ENCODE data around the gene LIPH.

LIPH gene

DNA sequence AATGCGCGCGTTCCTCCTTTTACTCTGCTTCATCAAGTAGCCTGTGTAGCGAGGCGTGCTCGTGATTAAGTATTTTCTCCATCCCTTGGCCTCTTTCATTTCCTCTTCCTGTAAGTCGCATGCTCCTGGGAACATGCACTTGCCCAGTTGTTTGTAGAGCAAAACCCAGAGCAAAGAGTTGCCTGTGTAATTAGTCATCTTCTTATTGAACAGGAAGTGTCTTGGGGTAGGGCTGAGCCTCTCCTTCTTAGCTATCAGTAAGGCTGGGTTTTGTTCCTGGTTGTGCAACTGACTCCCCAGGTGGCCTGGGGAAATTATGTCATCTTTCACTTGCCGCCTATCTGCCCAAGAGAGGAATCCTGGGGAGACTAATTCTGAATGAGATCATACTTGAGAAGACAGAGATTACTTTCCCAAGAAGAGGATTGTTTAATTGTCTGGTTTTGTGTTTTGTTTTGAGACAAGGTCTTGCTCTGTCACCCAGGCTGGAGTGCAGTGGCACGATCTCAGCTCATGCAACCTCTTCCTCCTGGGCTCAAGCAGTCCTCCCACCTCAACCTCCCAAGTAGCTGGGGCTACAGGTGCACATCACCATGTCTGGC, 14.9 kb downstream of the LIPH start:
- H2AFZ ChIP-seq (ENCODE audit: low read depth, low read length), result peak overlapping the region; percentile 72

DNA sequence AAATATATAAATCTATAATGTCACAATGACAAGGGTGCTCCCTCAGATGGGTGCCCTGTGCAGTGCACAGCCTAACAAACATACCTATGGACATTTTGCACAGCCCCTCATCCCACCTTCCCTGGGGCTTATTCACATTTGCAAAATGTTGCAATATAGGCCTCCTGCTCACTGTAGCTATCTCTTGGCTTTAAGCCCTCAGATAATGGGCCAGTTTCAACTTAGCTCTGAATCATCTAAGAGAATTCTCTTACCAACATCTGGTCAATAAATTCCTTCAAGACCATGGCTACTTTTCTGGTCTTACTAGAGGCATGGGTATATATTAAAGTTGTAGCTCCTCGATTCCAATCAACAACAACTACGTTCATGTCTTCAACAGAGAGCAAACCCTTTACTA, 17.9 kb downstream of the LIPH start:
- H3K9ac ChIP-seq (ENCODE audit: low read depth, low read length), result no peak overlapping the region

More for the DNA sequence above, 14.9 kb downstream of the LIPH start:
- no peaks in the 10 kb centered on the region for H3K27me3 ChIP-seq (ENCODE audit: insufficient read depth, low read length, poor library complexity)
- no peak overlapping the region for H3K27ac ChIP-seq (ENCODE audit: low read length)
- no peaks in the 10 kb centered on the region for H3K79me2 ChIP-seq (ENCODE audit: insufficient read depth, low read length)
- TF ChIP-seq CTCF (IDR thresholded peaks at IDR 0.05; ENCODE audit: borderline replicate concordance, extremely low read depth, low read length, poor library complexity, severe bottlenecking) (no peak), EZH2 (IDR thresholded peaks at IDR 0.05; ENCODE audit: borderline replicate concordance, low read depth, low read length, severe bottlenecking) (no peak)
- no peak overlapping the region for H3K9ac ChIP-seq (ENCODE audit: low read depth, low read length)
- 0 out of 2 replicates have a peak overlapping the region, but pooled peaks have one; percentile 4 for H3K4me2 ChIP-seq (ENCODE audit: insufficient read depth, low read length)
- peaks cover 9% of the 10 kb centered on the region for H3K4me1 ChIP-seq (ENCODE audit: insufficient read depth, low read length)
- H3K9me3 ChIP-seq (ENCODE audit: insufficient read depth, low read length, severe bottlenecking), result no peaks in the 10 kb centered on the region
- H3K36me3 ChIP-seq (ENCODE audit: insufficient read depth, low read length), result no peaks in the 10 kb centered on the region
- no peak overlapping the region for H3K4me3 ChIP-seq (ENCODE audit: low read depth in 1 of 2, low read length in 2 of 2)
- no peaks in the 10 kb centered on the region for H4K20me1 ChIP-seq (ENCODE audit: insufficient read depth, low read length)
- DNase-seq, result peak; percentile 46
- ATAC-seq (ENCODE audit: insufficient read depth, low read depth), result peak; percentile 98

DNA sequence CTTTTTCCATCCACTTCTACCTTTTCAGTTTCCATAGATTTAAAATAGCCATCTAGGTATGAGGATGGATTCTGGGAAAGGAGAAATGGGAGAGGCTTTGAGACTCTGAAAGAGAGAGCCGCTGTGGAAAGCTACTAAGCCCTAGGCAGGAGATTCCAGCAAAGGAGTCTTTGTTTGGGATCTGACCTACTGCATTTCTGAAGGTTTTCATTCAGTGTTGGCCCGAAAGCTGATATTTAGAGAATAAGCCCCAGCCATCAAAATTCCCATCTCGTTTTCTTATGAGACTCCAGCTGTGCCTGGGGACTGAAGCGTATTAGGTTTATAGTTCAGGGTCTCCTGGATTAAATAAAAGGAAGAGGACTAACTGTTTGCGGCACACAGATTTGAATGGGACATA, 19.5 kb downstream of the LIPH start:
- H4K20me1 ChIP-seq (ENCODE audit: insufficient read depth, low read length), result no peaks in the 10 kb centered on the region
- no peak overlapping the region for H3K4me3 ChIP-seq (ENCODE audit: low read depth in 1 of 2, low read length in 2 of 2)
- no peaks in the 10 kb centered on the region for H3K9me3 ChIP-seq (ENCODE audit: insufficient read depth, low read length, severe bottlenecking)
- TF ChIP-seq CTCF (IDR thresholded peaks at IDR 0.05; ENCODE audit: borderline replicate concordance, extremely low read depth, low read length, poor library complexity, severe bottlenecking) (no peak), EZH2 (IDR thresholded peaks at IDR 0.05; ENCODE audit: borderline replicate concordance, low read depth, low read length, severe bottlenecking) (no peak)
- DNase-seq (no peak), ATAC-seq (ENCODE audit: insufficient read depth, low read depth) (no peak)
- H3K36me3 ChIP-seq (ENCODE audit: insufficient read depth, low read length), result no peaks in the 10 kb centered on the region
- peaks cover 9% of the 10 kb centered on the region for H3K4me1 ChIP-seq (ENCODE audit: insufficient read depth, low read length)
- no peaks in the 10 kb centered on the region for H3K27me3 ChIP-seq (ENCODE audit: insufficient read depth, low read length, poor library complexity)
- no peak overlapping the region for H3K9ac ChIP-seq (ENCODE audit: low read depth, low read length)
- no peak overlapping the region for H3K27ac ChIP-seq (ENCODE audit: low read length)
- H2AFZ ChIP-seq (ENCODE audit: low read depth, low read length), result no peak overlapping the region
- no peak overlapping the region for H3K4me2 ChIP-seq (ENCODE audit: insufficient read depth, low read length)
- H3K79me2 ChIP-seq (ENCODE audit: insufficient read depth, low read length), result no peaks in the 10 kb centered on the region

More for the DNA sequence above, 17.9 kb downstream of the LIPH start:
- H3K9me3 ChIP-seq (ENCODE audit: insufficient read depth, low read length, severe bottlenecking), result no peaks in the 10 kb centered on the region
- no peak overlapping the region for H3K4me3 ChIP-seq (ENCODE audit: low read depth in 1 of 2, low read length in 2 of 2)
- no peaks in the 10 kb centered on the region for H3K79me2 ChIP-seq (ENCODE audit: insufficient read depth, low read length)
- H3K4me1 ChIP-seq (ENCODE audit: insufficient read depth, low read length), result peaks cover 9% of the 10 kb centered on the region
- H4K20me1 ChIP-seq (ENCODE audit: insufficient read depth, low read length), result no peaks in the 10 kb centered on the region
- no peak overlapping the region; the same call in 1 of the 2 replicates for H2AFZ ChIP-seq (ENCODE audit: low read depth, low read length)
- no peaks in the 10 kb centered on the region for H3K36me3 ChIP-seq (ENCODE audit: insufficient read depth, low read length)
- TF ChIP-seq CTCF (IDR thresholded peaks at IDR 0.05; ENCODE audit: borderline replicate concordance, extremely low read depth, low read length, poor library complexity, severe bottlenecking) (no peak), EZH2 (IDR thresholded peaks at IDR 0.05; ENCODE audit: borderline replicate concordance, low read depth, low read length, severe bottlenecking) (no peak)
- ATAC-seq (ENCODE audit: insufficient read depth, low read depth), result no peak
- DNase-seq, result no peak
- no peak overlapping the region for H3K27ac ChIP-seq (ENCODE audit: low read length)
- no peaks in the 10 kb centered on the region for H3K27me3 ChIP-seq (ENCODE audit: insufficient read depth, low read length, poor library complexity)
- H3K4me2 ChIP-seq (ENCODE audit: insufficient read depth, low read length), result no peak overlapping the region
